WTC11 (cell line): ENCODE measurements around the gene CHKB.

Experiments
- ERG ChIP-seq: fragments of 250-450 bp; sonication (Bioruptor Pico); IDR thresholded peaks from 2 replicates; pipeline ENCODE4 v1.8.0; 2021; ENCODE audit warnings: mild to moderate bottlenecking
- ETV6 ChIP-seq: sonication (generic); formaldehyde crosslinking; IDR thresholded peaks from 2 replicates; pipeline ENCODE4 v1.8.1; 2022; ENCODE audit warnings: mild to moderate bottlenecking, missing genetic modification reagents
- GTF2I ChIP-seq: fragments of 250-450 bp; sonication (Bioruptor Pico); conservative IDR thresholded peaks from 2 replicates; pipeline ENCODE4 v1.4.0; 2021; ENCODE audit warnings: mild to moderate bottlenecking
- SP1 ChIP-seq: sonication (generic); formaldehyde crosslinking; conservative IDR thresholded peaks from 2 replicates; pipeline ENCODE4 v1.8.1; 2022; ENCODE audit warnings: missing genetic modification reagents
- TCF7 ChIP-seq: sonication (generic); formaldehyde crosslinking; IDR thresholded peaks from 2 replicates; pipeline ENCODE4 v1.8.0; 2022; ENCODE audit warnings: mild to moderate bottlenecking, low read depth, missing genetic modification reagents, moderate library complexity
- TEAD4 ChIP-seq: sonication (generic); formaldehyde crosslinking; IDR thresholded peaks from 2 replicates; pipeline ENCODE4 v1.8.0; 2022; ENCODE audit warnings: mild to moderate bottlenecking, missing genetic modification reagents
- ZNF317 ChIP-seq: sonication (generic); formaldehyde crosslinking; IDR thresholded peaks from 2 replicates; pipeline ENCODE4 v1.8.1; 2023; ENCODE audit warnings: low read depth, mild to moderate bottlenecking, moderate library complexity, missing genetic modification reagents, borderline replicate concordance
- TF ChIP-seq, protein P1 (sequence below): fragments of 200-600 bp; IDR thresholded peaks from 2 replicates; pipeline ENCODE4 v1.8.0; 2022; ENCODE audit warnings: antibody characterized with exemption

DNA sequence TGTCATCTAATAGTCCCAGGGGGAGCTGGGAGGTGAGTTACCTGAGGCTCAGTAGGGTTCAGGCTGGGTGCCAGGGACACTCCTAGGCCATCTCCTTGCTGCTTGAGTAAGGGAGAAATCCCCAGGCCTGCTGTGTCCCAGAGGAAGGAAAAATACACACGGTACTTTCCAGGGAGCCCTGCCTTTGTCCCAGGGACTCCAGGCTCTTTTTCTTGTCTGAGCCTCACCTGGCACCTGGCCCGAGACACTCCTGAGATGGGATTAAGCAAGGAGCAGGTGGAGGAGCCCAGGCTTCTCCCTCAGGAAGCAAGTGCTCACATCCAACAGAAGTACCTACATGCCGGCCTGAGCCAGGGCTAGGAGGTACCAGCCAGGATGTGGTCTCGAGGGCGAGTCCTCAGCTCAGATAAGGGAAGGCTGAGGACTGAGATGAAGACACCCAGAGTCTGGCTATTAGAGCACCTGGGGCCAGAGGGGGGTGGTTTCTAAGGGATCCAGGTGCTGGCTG, 37.8 kb downstream of the CHKB start:
- TF ChIP-seq, protein P1, sequence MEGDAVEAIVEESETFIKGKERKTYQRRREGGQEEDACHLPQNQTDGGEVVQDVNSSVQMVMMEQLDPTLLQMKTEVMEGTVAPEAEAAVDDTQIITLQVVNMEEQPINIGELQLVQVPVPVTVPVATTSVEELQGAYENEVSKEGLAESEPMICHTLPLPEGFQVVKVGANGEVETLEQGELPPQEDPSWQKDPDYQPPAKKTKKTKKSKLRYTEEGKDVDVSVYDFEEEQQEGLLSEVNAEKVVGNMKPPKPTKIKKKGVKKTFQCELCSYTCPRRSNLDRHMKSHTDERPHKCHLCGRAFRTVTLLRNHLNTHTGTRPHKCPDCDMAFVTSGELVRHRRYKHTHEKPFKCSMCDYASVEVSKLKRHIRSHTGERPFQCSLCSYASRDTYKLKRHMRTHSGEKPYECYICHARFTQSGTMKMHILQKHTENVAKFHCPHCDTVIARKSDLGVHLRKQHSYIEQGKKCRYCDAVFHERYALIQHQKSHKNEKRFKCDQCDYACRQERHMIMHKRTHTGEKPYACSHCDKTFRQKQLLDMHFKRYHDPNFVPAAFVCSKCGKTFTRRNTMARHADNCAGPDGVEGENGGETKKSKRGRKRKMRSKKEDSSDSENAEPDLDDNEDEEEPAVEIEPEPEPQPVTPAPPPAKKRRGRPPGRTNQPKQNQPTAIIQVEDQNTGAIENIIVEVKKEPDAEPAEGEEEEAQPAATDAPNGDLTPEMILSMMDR: no peak
- TF ChIP-seq TCF7 (no peak), GTF2I (CRISPR knock-in tag) (no peak), ERG (CRISPR knock-in tag) (no peak), TEAD4 (CRISPR knock-in tag) (no peak), ZNF317 (CRISPR knock-in tag) (no peak), SP1 (CRISPR knock-in tag) (no peak), ETV6 (no peak)
